IMR-90 (cell line): ENCODE results near the gene ZNF620. TPM values are rescaled to one million over a fixed set of nuclear protein-coding genes. Genes with fewer than 3 reads are reported as not detected.

Experiments used
- ATAC-seq: fragments of 200-7000 bp; cut with Tn5 transposase; 2 replicates; pipeline ENCODE4 v1.9.1; 2020; ENCODE audit warnings: low read depth, mild to moderate bottlenecking, moderate library complexity
- BruUV-seq: library from RNA; stranded (reverse); fragments of 400-500 nt; replicated peaks from 2 replicates; lab custom pipeline; 2021; lab: Mats Ljungman, UMichigan
- CTCF ChIA-PET: fragments of 300-600 bp; formaldehyde crosslinking; extraction: SDS; loops from one replicate; lab custom pipeline; 2021; ENCODE audit warnings: antibody characterized with exemption; lab: Yijun Ruan, JAX
- POLR2A ChIA-PET: fragments of 300-600 bp; sonication (Branson Sonifier 250); formaldehyde crosslinking; loops from one replicate; lab custom pipeline; 2022; ENCODE audit warnings: antibody characterized with exemption; ENCODE audit not compliant: unreplicated experiment; lab: Charles Lee
- DNase-seq: peaks from one replicate; pipeline ENCODE4 v3.0.0; 2013
- H2AFZ ChIP-seq: replicated peaks from 2 replicates; pipeline ENCODE3; 2013; ENCODE audit warnings: low read length, mild to moderate bottlenecking; ENCODE audit not compliant: poor library complexity
- H2AK5ac ChIP-seq: 2 replicates; pipeline ENCODE4 v1.6.1; 2013; ENCODE audit warnings: low read depth, low read length, inconsistent platforms
- H2AK9ac ChIP-seq: replicated peaks from 2 replicates; pipeline ENCODE3; 2013; ENCODE audit warnings: mild to moderate bottlenecking, low read depth, low read length, moderate library complexity; ENCODE audit not compliant: poor library complexity
- H2BK120ac ChIP-seq: 2 replicates; pipeline ENCODE4 v1.6.1; 2013; ENCODE audit warnings: low read depth, low read length, inconsistent platforms
- H2BK15ac ChIP-seq: 3 replicates; pipeline ENCODE4 v1.6.1; 2013; ENCODE audit warnings: low read depth, low read length, inconsistent platforms
- H2BK20ac ChIP-seq: 2 replicates; pipeline ENCODE4 v1.6.1; 2013; ENCODE audit warnings: low read depth, mild to moderate bottlenecking, inconsistent platforms, low read length, moderate library complexity
- H2BK5ac ChIP-seq: 2 replicates; pipeline ENCODE4 v1.6.1; 2013; ENCODE audit warnings: mild to moderate bottlenecking, low read depth, low read length, inconsistent platforms; ENCODE audit not compliant: poor library complexity, severe bottlenecking
- H3K14ac ChIP-seq: replicated peaks from 2 replicates; pipeline ENCODE4 v1.6.1; 2013; ENCODE audit warnings: low read depth, low read length, inconsistent platforms
- H3K18ac ChIP-seq: 2 replicates; pipeline ENCODE4 v1.6.1; 2013; ENCODE audit warnings: low read depth, low read length, control low read depth
- H3K23ac ChIP-seq: 2 replicates; pipeline ENCODE4 v1.6.1; 2013; ENCODE audit warnings: low read depth, low read length, inconsistent platforms
- H3K27ac ChIP-seq: 2 replicates; pipeline ENCODE4 v1.5.1; 2013; ENCODE audit warnings: mild to moderate bottlenecking, control low read depth, low read length; ENCODE audit not compliant: insufficient read depth
- H3K27me3 ChIP-seq: 2 replicates; pipeline ENCODE4 v1.6.1; 2013; ENCODE audit warnings: low read length; ENCODE audit not compliant: control insufficient read depth, insufficient read depth
- H3K36me3 ChIP-seq: 2 replicates; pipeline ENCODE4 v1.6.1; 2013; ENCODE audit warnings: low read length, mixed read lengths; ENCODE audit not compliant: control insufficient read depth, insufficient read depth
- H3K4ac ChIP-seq: 2 replicates; pipeline ENCODE4 v1.6.1; 2013; ENCODE audit warnings: low read depth, low read length, inconsistent platforms
- H3K4me1 ChIP-seq: 2 replicates; pipeline ENCODE4 v1.6.1; 2013; ENCODE audit warnings: low read length, mixed read lengths; ENCODE audit not compliant: control insufficient read depth, insufficient read depth
- H3K4me2 ChIP-seq: 2 replicates; pipeline ENCODE4 v1.6.1; 2013; ENCODE audit warnings: low read depth, mild to moderate bottlenecking, control low read depth, low read length, moderate library complexity
- H3K4me3 ChIP-seq: 2 replicates; pipeline ENCODE4 v1.5.1; 2013; ENCODE audit warnings: low read depth, mild to moderate bottlenecking, control low read depth, low read length, moderate library complexity; ENCODE audit not compliant: insufficient read depth
- H3K56ac ChIP-seq: 2 replicates; pipeline ENCODE4 v1.6.1; 2013; ENCODE audit warnings: low read length, inconsistent platforms; ENCODE audit not compliant: insufficient read depth; ENCODE audit errors: extremely low read depth
- H3K79me1 ChIP-seq, 2 experiments: 2 replicates each; pipeline ENCODE4 v1.6.1; 2013; ENCODE audit warnings: low read length in 2 of 2, inconsistent platforms in 1 of 2, low read depth in 1 of 2
- H3K9ac ChIP-seq: 2 replicates; pipeline ENCODE4 v1.6.1; 2013; ENCODE audit warnings: low read depth, low read length, control low read depth
- H3K9me1 ChIP-seq: 2 replicates; pipeline ENCODE4 v1.6.1; 2013; ENCODE audit warnings: low read length, inconsistent platforms; ENCODE audit not compliant: insufficient read depth
- H3K9me3 ChIP-seq: 2 replicates; pipeline ENCODE4 v1.6.1; 2013; ENCODE audit warnings: low read length; ENCODE audit not compliant: control insufficient read depth, insufficient read depth
- H4K20me1 ChIP-seq: 2 replicates; pipeline ENCODE4 v1.6.1; 2013; ENCODE audit warnings: low read length, inconsistent platforms; ENCODE audit not compliant: insufficient read depth
- H4K5ac ChIP-seq: 2 replicates; pipeline ENCODE4 v1.6.1; 2013; ENCODE audit warnings: mild to moderate bottlenecking, low read depth, low read length, control low read depth
- H4K8ac ChIP-seq, 2 experiments: 2 replicates each; pipeline ENCODE4 v1.6.1; 2013; ENCODE audit warnings: low read depth in 2 of 2, low read length in 2 of 2, control low read depth in 1 of 2, inconsistent platforms in 1 of 2
- H4K91ac ChIP-seq: 2 replicates; pipeline ENCODE4 v1.6.1; 2013; ENCODE audit warnings: low read depth, low read length, inconsistent platforms; ENCODE audit not compliant: insufficient read depth
- BHLHE40 ChIP-seq: fragments of 150-350 bp; IDR thresholded peaks from 2 replicates; pipeline ENCODE4 v1.6.1; 2016; ENCODE audit warnings: mild to moderate bottlenecking, low read depth, low read length
- CEBPB ChIP-seq: IDR thresholded peaks from 2 replicates; pipeline ENCODE4 v1.6.1; 2012; ENCODE audit warnings: low read depth, low read length, improper control_type of control experiment
- CHD1 ChIP-seq: IDR thresholded peaks from 2 replicates; pipeline ENCODE4 v1.6.1; 2012; ENCODE audit warnings: low read depth, low read length, improper control_type of control experiment
- CTCF ChIP-seq: conservative IDR thresholded peaks from 2 replicates; pipeline ENCODE4 v1.5.1; 2012; ENCODE audit warnings: mild to moderate bottlenecking, low read depth, low read length, improper control_type of control experiment
- ELK1 ChIP-seq: fragments of 150-350 bp; IDR thresholded peaks from 2 replicates; pipeline ENCODE4 v1.6.1; 2016; ENCODE audit warnings: low read depth, mild to moderate bottlenecking, low read length, moderate library complexity, borderline replicate concordance
- FOS ChIP-seq: fragments of 150-350 bp; IDR thresholded peaks from 2 replicates; pipeline ENCODE4 v1.6.1; 2016; ENCODE audit warnings: low read depth, low read length
- MAFK ChIP-seq: IDR thresholded peaks from 2 replicates; pipeline ENCODE4 v1.6.1; 2012; ENCODE audit warnings: low read depth, low read length, improper control_type of control experiment
- MAZ ChIP-seq: IDR thresholded peaks from 2 replicates; pipeline ENCODE4 v1.6.1; 2012; ENCODE audit warnings: low read depth, mild to moderate bottlenecking, low read length, improper control_type of control experiment, moderate library complexity, borderline replicate concordance
- MXI1 ChIP-seq: IDR thresholded peaks from 2 replicates; pipeline ENCODE4 v1.6.1; 2012; ENCODE audit warnings: low read depth, mild to moderate bottlenecking, low read length, moderate library complexity, borderline replicate concordance
- NFE2L2 ChIP-seq: fragments of 150-350 bp; IDR thresholded peaks from 2 replicates; pipeline ENCODE4 v1.6.1; 2016; ENCODE audit warnings: low read depth, mild to moderate bottlenecking, low read length
- POLR2A ChIP-seq: IDR thresholded peaks from 2 replicates; pipeline ENCODE4 v1.6.1; 2012; ENCODE audit warnings: mild to moderate bottlenecking, low read depth, low read length
- RAD21 ChIP-seq: IDR thresholded peaks from 2 replicates; pipeline ENCODE4 v1.6.1; 2012; ENCODE audit warnings: low read length, improper control_type of control experiment
- RCOR1 ChIP-seq: IDR thresholded peaks from 2 replicates; pipeline ENCODE4 v1.6.1; 2012; ENCODE audit warnings: mild to moderate bottlenecking, low read length, improper control_type of control experiment; ENCODE audit not compliant: insufficient replicate concordance
- RFX5 ChIP-seq: IDR thresholded peaks from 2 replicates; pipeline ENCODE4 v1.8.0; 2012; ENCODE audit warnings: low read depth, mild to moderate bottlenecking, low read length, moderate library complexity
- SMC3 ChIP-seq: fragments of 150-350 bp; IDR thresholded peaks from 2 replicates; pipeline ENCODE4 v1.6.1; 2016; ENCODE audit warnings: low read depth, mild to moderate bottlenecking, antibody characterized with exemption, low read length, moderate library complexity
- USF2 ChIP-seq: fragments of 150-350 bp; IDR thresholded peaks from 2 replicates; pipeline ENCODE4 v1.6.1; 2017; ENCODE audit warnings: mild to moderate bottlenecking, antibody characterized with exemption, low read length, low read depth
- WGBS, 2 experiments: methylation state at CpG; one replicate each; pipeline versions ENCODE4 v1.1.5 to v1.1.7; 2013; ENCODE audit warnings: missing lambda C conversion rate in 2 of 2; ENCODE audit not compliant: insufficient read length in 1 of 2; ENCODE audit errors: extremely low coverage in 2 of 2; 5-methylcytosine and 5-hydroxymethylcytosine counted together
- dilution Hi-C: fragments of 300-500 bp; cut with HindIII; formaldehyde crosslinking; loops from one replicate; pipeline ENCODE4 v1.14.3; 2018; ENCODE audit warnings: low sequenced_read_pairs; ENCODE audit not compliant: unreplicated experiment
- in situ Hi-C: fragments of 300-500 bp; cut with MboI; formaldehyde crosslinking; loops from 3 replicates; pipeline ENCODE4 v1.14.3; 2019; ENCODE audit warnings: low sequenced_read_pairs, inconsistent platforms, mixed read lengths
- intact Hi-C: fragments of 100-400 bp; cut with micrococcal nuclease; formaldehyde crosslinking; loops from 2 replicates; pipeline ENCODE4 v1.10.0; 2022
- polyA plus RNA-seq, 3 experiments: library from polyadenylated mRNA; depleted of rRNA; stranded (reverse); fragments of >200 nt; gene quantifications; 2 replicates each; pipeline ENCODE4 v1.2.3, GENCODE V29; 2012; ENCODE audit warnings: low replicate concordance in 1 of 3
- total RNA-seq: library from RNA; depleted of rRNA; stranded (reverse); fragments of >200 nt; gene quantifications from 2 replicates; pipeline ENCODE4 v1.2.3, GENCODE V29; 2012

Gene ZNF620
- total and polyA plus RNA-seq, 2 of the 4 experiments (the other 2 are of a cell fraction), result 0.48 to 0.72 TPM

- DNase-seq, result no peak
- ChIA-PET CTCF (no interaction called here), POLR2A (no interaction called here)
- ATAC-seq, result no peak
- Histone ChIP-seq H3K9me1 (no peaks in the 10 kb centered on the region), H3K9ac (no peak overlapping the region), H3K79me1 (no peaks in the 10 kb centered on the region), H3K9me3 (no peaks in the 10 kb centered on the region), H3K14ac (no peak overlapping the region), H3K18ac (no peak overlapping the region), H3K4me1 (no peaks in the 10 kb centered on the region), H2BK120ac (no peak overlapping the region), H3K27me3 (no peaks in the 10 kb centered on the region), H3K56ac (no peak overlapping the region), H2AK5ac (no peak overlapping the region), H2BK5ac (no peak overlapping the region), H4K20me1 (no peaks in the 10 kb centered on the region), H2AFZ (no peak overlapping the region), H4K91ac (no peak overlapping the region), H3K4me2 (no peak overlapping the region), H3K27ac (no peak overlapping the region), H3K36me3 (no peaks in the 10 kb centered on the region), H3K4me3 (no peak overlapping the region), H2AK9ac (no peak overlapping the region), H2BK20ac (no peak overlapping the region), H2BK15ac (no peak overlapping the region), H3K4ac (no peak overlapping the region), H4K8ac (no peak overlapping the region), H4K5ac (no peak overlapping the region), H3K23ac (no peak overlapping the region)
- intact Hi-C loops, result no loop called here
- dilution Hi-C loops, result no loop called here
- in situ Hi-C loops, result no loop called here
- no TSS peak for BruUV-seq
- no CpG with 5 or more reads among the region's 2 CpGs for WGBS, 2 experiments
- TF ChIP-seq NFE2L2, result no peak
- TF ChIP-seq FOS, result no peak
- TF ChIP-seq USF2, result no peak
- TF ChIP-seq CEBPB, result no peak
- TF ChIP-seq RFX5, result no peak
- no peak for TF ChIP-seq POLR2A
- no peak for TF ChIP-seq RCOR1
- no peak for TF ChIP-seq CTCF
- TF ChIP-seq ELK1, result no peak
- no peak for TF ChIP-seq CHD1
- TF ChIP-seq MAZ, result no peak
- no peak for TF ChIP-seq SMC3
- TF ChIP-seq MAFK, result no peak
- no peak for TF ChIP-seq BHLHE40
- TF ChIP-seq RAD21, result no peak
- TF ChIP-seq MXI1, result no peak
Measured at GRCh38 chr3:40497288-40497687, 8.6 kb upstream of the ZNF620 start.
